Stomach (tissue), 9 donors: ENCODE data around the gene KPNA4. TPM values are rescaled to one million over a fixed set of nuclear protein-coding genes. Genes with fewer than 3 reads are reported as not detected.
"Not testable (repeated sequence)": the region's sequence is repeated elsewhere in the genome, so short reads cannot be mapped to it uniquely, and the experiment has no call there.

ENCODE experiments used
- DNase-seq, 2 donors: peaks; one replicate each; pipeline versions ENCODE4 v3.0.0 to v3.0.0-alpha.2; 2013 to 2019
- H3K27ac ChIP-seq, 5 donors: fragments of 200-600 bp in 4 of 5; sonication (generic) in 4 of 5; one replicate each; pipeline ENCODE4 v1.5.1; 2013 to 2019; ENCODE audit warnings: mild to moderate bottlenecking in 1 of 5, moderate library complexity in 1 of 5
- H3K27me3 ChIP-seq, 3 donors: fragments of 200-600 bp; sonication (generic); one replicate each; pipeline ENCODE4 v1.5.1; 2017 to 2019; ENCODE audit warnings: mixed run types in 1 of 3
- H3K36me3 ChIP-seq, 4 donors: fragments of 200-600 bp; sonication (generic); 1 replicate in 3 of 4; 2 replicates in 1 of 4; pipeline ENCODE4 v1.5.1; 2016 to 2019
- H3K4me1 ChIP-seq, 4 donors: fragments of 200-600 bp; sonication (generic); one replicate each; pipeline ENCODE4 v1.5.1; 2016 to 2019
- H3K4me3 ChIP-seq, 4 donors: fragments of 200-600 bp; sonication (generic) in 3 of 4; one replicate each; pipeline ENCODE4 v1.5.1; 2016 to 2019; ENCODE audit warnings: mild to moderate bottlenecking in 1 of 4
- H3K9me3 ChIP-seq, 4 donors: fragments of 200-600 bp; sonication (generic); one replicate each; pipeline ENCODE4 v1.5.1; 2016 to 2019
- CTCF ChIP-seq, 7 experiments: fragments of 450-650 bp in 4 of 7; fragments of 200-600 bp in 3 of 7; sonication (generic) in 3 of 7; IDR thresholded peaks; one replicate each; pipeline ENCODE4 v1.5.1; 2016 to 2019; ENCODE audit warnings: antibody characterized with exemption in 7 of 7, control low read depth in 2 of 7, mild to moderate bottlenecking in 1 of 7
- EP300 ChIP-seq: sonication (generic); formaldehyde crosslinking; IDR thresholded peaks from one replicate; pipeline ENCODE4 v1.6.1; 2017; ENCODE audit warnings: antibody characterized with exemption
- POLR2A ChIP-seq, 4 donors: fragments of 450-650 bp; IDR thresholded peaks; one replicate each; pipeline ENCODE4 v1.6.1; 2016; ENCODE audit warnings: antibody characterized with exemption in 4 of 4, control low read depth in 2 of 4, mild to moderate bottlenecking in 1 of 4, moderate library complexity in 1 of 4
- POLR2AphosphoS5 ChIP-seq, 3 donors: sonication (generic); formaldehyde crosslinking; IDR thresholded peaks; one replicate each; pipeline ENCODE4 v1.6.1; 2016; ENCODE audit warnings: antibody characterized with exemption in 3 of 3
- WGBS, 5 donors: extraction: QIAGEN DNeasy Blood & Tissue Kit in 3 of 5; methylation state at CpG; one replicate each; pipeline versions ENCODE4 v1.1.5 to v1.1.7; 2013 to 2018; 5-methylcytosine and 5-hydroxymethylcytosine counted together
- intact Hi-C: fragments of 100-400 bp; cut with DNase I; formaldehyde crosslinking; loops from one replicate; pipeline ENCODE4 v1.15.1; 2023; ENCODE audit warnings: low total_unique reads
- polyA plus RNA-seq, 3 donors: library from polyadenylated mRNA; stranded (reverse); fragments of 200-250 nt; gene quantifications; one replicate each; pipeline ENCODE4 v1.2.3, GENCODE V29; 2013
- total RNA-seq, 5 donors: library from RNA; depleted of rRNA; stranded (reverse); fragments of >200 nt; gene quantifications; one replicate each; pipeline versions ENCODE4 v1.1.0 to v1.2.3, GENCODE V29; 2014 to 2016
- donor health status: healthy with polysubstance abuse.
- donor health status: Bipolar disorder and iron deficiency.
- donor health status: healthy.

KPNA4 gene
- total and polyA plus RNA-seq, 8 donors = 3.8 to 41.7 (median 16.1) TPM

GRCh38 chr3:160537729-160538128 is 27.6 kb downstream of the KPNA4 start:
- TF ChIP-seq POLR2A (IDR thresholded peaks at IDR 0.05) = no peak
- TF ChIP-seq CTCF (IDR thresholded peaks at IDR 0.05) = no peak
- no peak for TF ChIP-seq EP300
- no peak for TF ChIP-seq POLR2AphosphoS5 (IDR thresholded peaks at IDR 0.05)
- 56 to 81% (median 64%) methylated on average over 1 of the region's 1 CpG for WGBS, 5 donors
- no peaks in the 10 kb centered on the region for H3K27me3 ChIP-seq
- no peak for DNase-seq
- peaks cover 0 to 41% (median 18%) of the 10 kb centered on the region in 4 donors for H3K4me1 ChIP-seq
- H3K4me3 ChIP-seq = no peak overlapping the region
- intact Hi-C loops = no loop called here
- peaks cover 0 to 30% (median 29%) of the 10 kb centered on the region in 4 donors for H3K36me3 ChIP-seq
- H3K27ac ChIP-seq = no peak overlapping the region
- no peaks in the 10 kb centered on the region for H3K9me3 ChIP-seq

DNA sequence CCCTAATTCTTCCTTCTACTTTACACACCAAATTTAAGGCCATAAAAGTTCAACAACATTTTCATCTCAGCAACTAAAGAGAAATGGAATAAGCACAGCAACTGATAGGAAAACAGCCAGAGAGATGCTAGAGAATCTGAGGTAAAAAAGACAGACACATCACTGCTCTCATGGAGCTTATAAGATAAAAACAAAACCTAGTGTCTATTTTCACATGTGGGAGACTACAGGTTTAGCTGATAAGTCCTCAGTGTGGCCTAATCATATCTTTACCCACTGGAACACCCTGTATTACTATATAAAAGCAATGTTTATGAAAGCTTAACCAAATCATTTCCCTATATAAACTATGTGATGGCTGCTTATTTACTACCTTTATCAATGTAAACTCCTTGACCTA is 33.0 kb downstream of the KPNA4 start:
- no peak overlapping the region for H3K4me3 ChIP-seq
- TF ChIP-seq POLR2AphosphoS5 (IDR thresholded peaks at IDR 0.05) = no peak
- DNase-seq = no peak
- peaks cover 15 to 83% (median 79%) of the 10 kb centered on the region in 4 donors for H3K36me3 ChIP-seq
- H3K4me1 ChIP-seq = peaks cover 0 to 3% (median 0%) of the 10 kb centered on the region in 4 donors
- no peaks in the 10 kb centered on the region for H3K27me3 ChIP-seq
- H3K27ac ChIP-seq = no peak overlapping the region
- intact Hi-C loops = no loop called here
- no peaks in the 10 kb centered on the region for H3K9me3 ChIP-seq

DNA sequence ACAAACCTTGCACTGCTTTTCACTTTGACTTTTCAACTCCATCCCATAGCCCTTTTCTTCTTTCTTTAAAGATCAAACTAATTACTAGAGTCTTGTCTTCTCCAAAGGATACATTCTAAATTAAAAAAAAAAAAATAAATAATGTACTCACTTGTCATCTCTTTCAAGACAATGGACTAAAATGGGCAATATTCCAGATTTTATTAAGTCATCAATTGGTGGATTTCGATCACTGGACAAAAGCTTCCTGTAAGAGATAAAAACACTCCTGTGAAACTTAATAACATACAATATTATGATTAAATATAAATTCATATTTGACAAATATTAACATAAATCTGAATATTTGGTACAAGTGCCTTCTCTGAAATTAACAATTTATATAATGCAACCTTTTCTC is 34.1 kb downstream of the KPNA4 start:
- H3K4me3 ChIP-seq = no peak overlapping the region
- H3K36me3 ChIP-seq = peaks cover 23 to 94% (median 90%) of the 10 kb centered on the region in 4 donors
- no peaks in the 10 kb centered on the region for H3K4me1 ChIP-seq
- no peak for TF ChIP-seq POLR2AphosphoS5 (IDR thresholded peaks at IDR 0.05)
- intact Hi-C loops = no loop called here
- WGBS, 5 donors = 62 to 84% (median 74%) methylated on average over 1 of the region's 1 CpG
- H3K27me3 ChIP-seq = no peaks in the 10 kb centered on the region
- no peaks in the 10 kb centered on the region for H3K9me3 ChIP-seq
- DNase-seq = no peak
- H3K27ac ChIP-seq = no peak overlapping the region

GRCh38 chr3:160516391-160516790 is 49.0 kb downstream of the KPNA4 start:
- 74 to 92% (median 78%) methylated on average over 2 of the region's 2 CpGs for WGBS, 5 donors
- DNase-seq, H3K4me3 ChIP-seq, H3K4me1 ChIP-seq, H3K9me3 ChIP-seq, H3K27me3 ChIP-seq, intact Hi-C loops, H3K27ac ChIP-seq: not testable (repeated sequence)
- H3K36me3 ChIP-seq = peaks cover 50 to 94% (median 89%) of the 10 kb centered on the region in 4 donors

- TF ChIP-seq CTCF (IDR thresholded peaks at IDR 0.05) (no peak), EP300 (no peak), POLR2A (IDR thresholded peaks at IDR 0.05) (no peak), POLR2AphosphoS5 (IDR thresholded peaks at IDR 0.05) (no peak)
- H3K36me3 ChIP-seq = peaks cover 39 to 81% (median 80%) of the 10 kb centered on the region in 4 donors
- H3K9me3 ChIP-seq = no peaks in the 10 kb centered on the region
- intact Hi-C loops = no loop called here
- DNase-seq = no peak
- H3K4me1 ChIP-seq = no peaks in the 10 kb centered on the region
- H3K4me3 ChIP-seq = no peak overlapping the region
- WGBS, 5 donors = 96 to 99% (median 96%) methylated on average over 3 of the region's 3 CpGs
- no peaks in the 10 kb centered on the region for H3K27me3 ChIP-seq
- no peak overlapping the region for H3K27ac ChIP-seq
These were observed 64.0 kb downstream of the KPNA4 start for GRCh38 chr3:160501325-160501724.

DNA sequence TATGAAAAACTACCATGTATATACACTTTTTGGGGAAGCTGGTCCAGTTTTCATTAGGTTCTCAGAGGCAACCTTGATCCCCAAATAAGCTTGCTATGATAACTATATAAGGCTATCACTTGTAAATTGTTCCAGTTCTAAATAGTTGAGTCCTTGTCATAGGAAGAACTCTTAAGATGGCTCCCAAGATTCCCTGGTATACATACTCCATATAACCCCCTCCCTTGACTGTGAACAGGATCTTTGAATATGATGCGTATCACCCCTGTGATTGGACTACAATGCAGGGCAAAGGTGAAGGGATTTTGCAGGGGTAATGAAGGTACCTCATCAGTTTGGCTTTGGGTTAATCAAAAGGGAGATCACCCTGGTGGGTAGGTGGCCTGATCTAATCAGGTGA is 67.2 kb downstream of the KPNA4 start:
- H3K4me3 ChIP-seq = no peak overlapping the region
- H3K9me3 ChIP-seq = no peaks in the 10 kb centered on the region
- no peak overlapping the region for H3K27ac ChIP-seq
- no peak for TF ChIP-seq POLR2A (IDR thresholded peaks at IDR 0.05)
- TF ChIP-seq EP300 = no peak
- no peak for TF ChIP-seq POLR2AphosphoS5 (IDR thresholded peaks at IDR 0.05)
- no peak for TF ChIP-seq CTCF (IDR thresholded peaks at IDR 0.05)
- intact Hi-C loops = no loop called here
- no peak for DNase-seq
- no peaks in the 10 kb centered on the region for H3K27me3 ChIP-seq
- 100% methylated on average over 1 of the region's 1 CpG for WGBS, 5 donors
- no peaks in the 10 kb centered on the region for H3K4me1 ChIP-seq
- H3K36me3 ChIP-seq = peaks cover 19 to 53% (median 49%) of the 10 kb centered on the region in 4 donors
